ENCODE results near the gene LRRK2.

The LRRK2 gene

GRCh38 chr12:40405419-40405818 is 180.6 kb downstream of the LRRK2 start:
- DNase-seq (ENCODE audit: low read depth in 2 of 2), result no peak
